NK-92 (cell line): ENCODE data around the gene RBBP4.
"Not testable (repeated sequence)": the region's sequence is repeated elsewhere in the genome, so short reads cannot be mapped to it uniquely, and the experiment has no call there.

Experiments used
- DNase-seq: peaks from one replicate; lab custom pipeline; 2025; ENCODE audit not compliant: unreplicated experiment; lab: John Stamatoyannopoulos, UW

The RBBP4 gene

GRCh38 chr1:32685498-32685897 lies 34.5 kb downstream of the RBBP4 start:
- DNase-seq, result no peak

DNA sequence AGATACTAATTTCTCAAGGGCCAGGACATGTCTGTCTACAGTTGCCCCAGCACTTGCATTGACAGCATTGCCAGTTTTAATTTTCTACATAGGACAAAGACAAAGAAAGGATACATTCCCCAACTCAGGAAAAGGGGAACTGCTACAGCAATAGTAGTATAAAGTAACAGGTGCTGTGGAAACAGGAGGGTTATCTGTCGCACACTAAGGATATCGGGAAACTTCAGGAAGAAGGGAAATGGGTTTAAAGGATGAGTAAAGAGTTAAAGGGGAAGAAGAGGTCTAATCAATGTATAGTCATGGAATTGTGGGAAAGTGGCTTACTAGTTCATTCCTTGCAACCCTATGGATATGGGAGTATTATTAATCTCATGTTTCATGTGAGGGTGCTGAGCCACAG lies 35.4 kb downstream of the RBBP4 start:
- no peak for DNase-seq

GRCh38 chr1:32693455-32694174 lies 42.6 kb downstream of the RBBP4 start:
- DNase-seq, result no peak

- DNase-seq, result no peak
Observed at GRCh38 chr1:32695098-32695904, 44.3 kb downstream of the RBBP4 start.

DNA sequence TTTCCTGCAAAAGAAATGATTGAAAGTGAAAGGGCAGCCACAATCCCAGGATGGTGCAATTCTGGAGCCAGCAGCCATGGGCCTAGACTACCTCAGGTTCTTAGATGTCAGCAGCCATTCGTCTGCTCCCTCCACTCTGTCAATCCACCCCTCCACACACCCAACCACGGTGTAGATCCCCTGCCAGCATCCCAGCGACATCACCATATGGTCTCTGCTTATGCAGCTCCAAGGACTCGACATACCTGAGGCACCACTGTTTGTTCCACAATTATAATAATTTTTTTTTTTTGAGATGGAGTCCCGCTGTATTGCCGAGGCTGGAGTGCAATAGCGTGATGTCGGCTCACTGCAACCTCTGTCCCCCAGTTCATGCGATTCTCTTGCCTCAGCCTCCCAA lies 45.0 kb downstream of the RBBP4 start:
- DNase-seq, result no peak

DNA sequence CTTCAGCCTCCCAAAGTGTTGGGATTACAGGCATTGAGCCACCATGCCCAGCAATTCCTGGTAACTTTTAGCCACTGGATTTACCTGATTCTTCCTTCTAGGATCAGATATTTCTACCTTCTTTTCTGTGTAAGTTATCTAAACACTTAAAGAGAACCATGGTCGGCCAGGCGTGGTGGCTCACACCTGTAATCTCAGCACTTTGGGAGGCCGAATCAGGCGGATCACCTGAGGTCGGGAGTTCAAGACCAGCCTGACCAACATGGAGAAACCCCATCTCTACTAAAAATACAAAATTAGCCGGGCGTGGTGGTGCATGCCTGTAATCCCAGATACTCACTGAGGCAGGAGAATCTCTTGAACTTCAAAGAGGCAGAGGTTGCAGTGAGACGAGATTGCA lies 46.0 kb downstream of the RBBP4 start:
- DNase-seq, result not testable (repeated sequence)

DNA sequence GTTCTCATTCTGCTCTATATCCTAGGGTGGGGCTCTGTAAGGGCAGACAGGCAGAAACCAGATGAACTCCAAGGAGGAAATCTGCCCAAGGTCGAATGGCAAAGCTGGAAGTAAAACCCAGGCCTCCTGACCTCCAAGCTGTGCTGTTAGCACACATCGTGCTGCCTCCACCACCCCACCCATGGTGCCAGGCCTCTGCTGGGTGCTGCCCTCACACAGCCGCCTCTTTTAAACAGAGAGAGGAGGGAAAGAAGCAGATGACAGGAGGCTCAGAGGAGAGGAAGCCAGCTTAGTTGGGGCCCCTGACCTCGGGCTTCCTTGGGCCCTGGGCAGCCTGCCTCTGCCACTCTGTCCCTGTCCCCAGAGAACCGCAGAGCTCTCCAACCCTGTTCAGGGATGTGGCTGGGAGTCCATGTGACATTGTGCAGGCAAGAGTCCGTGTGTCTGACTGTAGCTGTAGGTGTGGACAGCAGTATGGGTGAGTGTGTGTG lies 50.5 kb downstream of the RBBP4 start:
- DNase-seq, result no peak

DNA sequence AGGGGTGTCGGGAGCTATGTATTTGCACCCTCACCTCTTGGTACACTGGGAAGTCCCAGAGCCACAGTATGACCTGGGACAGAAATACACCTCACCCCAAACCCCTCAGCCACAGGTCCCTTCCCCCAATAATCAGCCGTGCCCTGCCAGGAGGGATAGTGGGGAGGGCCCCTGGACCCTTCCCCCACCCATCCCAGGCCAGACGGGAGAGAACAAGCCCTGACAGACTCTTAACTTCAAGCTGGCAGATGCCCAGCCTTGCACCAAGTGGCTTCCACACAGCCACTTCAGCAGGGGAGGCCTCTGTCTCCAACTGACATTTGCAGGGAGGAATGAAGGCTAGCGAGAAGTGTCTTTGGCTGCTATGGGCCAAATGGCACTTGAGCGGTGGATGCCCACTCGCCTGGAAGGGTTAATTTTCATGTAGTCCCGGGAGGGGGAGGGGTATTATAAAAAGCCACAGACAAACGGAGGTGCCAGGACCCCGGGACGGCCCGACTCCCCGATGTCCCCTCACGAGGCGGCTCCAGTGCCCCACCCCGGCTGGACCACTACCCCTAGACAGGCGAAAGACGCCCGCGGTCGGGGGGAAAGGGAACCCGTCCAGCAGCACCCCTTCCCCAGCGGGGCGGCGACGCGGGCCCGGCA lies 51.1 kb downstream of the RBBP4 start:
- DNase-seq, result no peak

- DNase-seq, result no peak
Observed at GRCh38 chr1:32702599-32703478, 51.8 kb downstream of the RBBP4 start, which contains the start of gene SYNC. TSS of gene SYNC (minus strand) at chr1:32702770. CDS start at chr1:32702660, 110 bp downstream.

- DNase-seq, result no peak
Observed at GRCh38 chr1:32703479-32704291, 52.7 kb downstream of the RBBP4 start.

DNA sequence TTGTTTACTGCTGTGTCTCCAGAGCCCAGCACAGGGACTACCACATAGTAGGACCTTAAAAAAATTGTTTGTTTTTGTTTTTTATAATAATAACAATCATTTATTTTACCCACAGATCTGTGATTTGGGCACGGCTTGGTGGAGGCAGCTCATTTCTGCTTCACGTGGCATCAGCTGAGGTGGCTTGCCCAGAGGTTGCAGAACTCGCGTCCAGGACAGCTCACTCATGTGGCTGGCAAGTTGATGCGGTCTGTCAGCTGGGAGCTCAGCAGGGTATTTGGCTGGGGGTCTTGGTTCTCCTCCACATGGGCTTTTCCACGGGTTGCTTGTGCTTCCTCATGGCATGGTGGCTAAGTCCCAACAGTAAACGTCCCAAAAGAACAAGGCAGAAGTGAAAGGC lies 54.5 kb downstream of the RBBP4 start:
- DNase-seq, result no peak

- no peak for DNase-seq
Observed at GRCh38 chr1:32706491-32706890, 55.5 kb downstream of the RBBP4 start.

DNA sequence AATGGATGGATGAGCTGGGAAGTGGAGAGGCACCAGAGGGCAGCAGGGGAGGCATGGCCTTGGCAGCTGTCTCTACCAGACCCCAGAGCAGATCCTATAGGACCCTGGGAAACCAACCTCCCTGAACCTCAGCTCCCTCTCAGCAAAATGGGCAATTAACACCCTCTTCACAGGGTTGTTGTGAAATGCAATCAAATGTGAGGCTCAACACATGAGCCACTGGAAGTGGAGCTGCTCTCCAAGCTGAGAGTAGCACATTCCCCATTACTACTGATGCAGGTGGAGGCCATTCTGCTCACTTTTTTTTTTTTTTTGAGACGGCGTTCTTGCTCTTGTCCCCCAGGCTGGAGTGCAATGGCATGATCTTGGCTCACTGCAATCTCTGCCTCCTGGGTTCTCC lies 58.1 kb downstream of the RBBP4 start:
- DNase-seq, result no peak

DNA sequence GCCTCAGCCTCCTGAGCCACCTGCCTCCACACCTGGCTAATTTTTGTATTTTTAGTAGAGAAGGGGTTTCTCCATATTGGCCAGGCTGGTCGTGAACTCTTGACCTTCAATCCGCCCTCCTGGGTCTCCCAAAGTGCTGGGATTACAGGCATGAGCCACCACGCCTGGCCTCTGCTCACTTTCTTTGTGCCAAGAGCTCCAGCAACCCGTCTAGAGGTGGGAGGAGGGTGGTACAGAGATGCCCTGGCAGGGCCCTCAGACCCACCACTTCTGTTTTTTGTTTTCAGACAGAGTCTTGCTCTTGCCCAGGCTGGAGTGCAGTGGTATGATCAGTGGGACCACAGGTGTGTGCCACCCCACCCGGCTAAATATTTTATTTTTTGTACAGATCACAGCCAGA lies 58.5 kb downstream of the RBBP4 start:
- no peak for DNase-seq

- DNase-seq, result not testable (repeated sequence)
Observed at GRCh38 chr1:32711221-32711620, 60.2 kb downstream of the RBBP4 start.

GRCh38 chr1:32713081-32713480 lies 62.1 kb downstream of the RBBP4 start:
- no peak for DNase-seq

GRCh38 chr1:32714277-32714676 lies 63.3 kb downstream of the RBBP4 start:
- DNase-seq, result no peak

GRCh38 chr1:32715901-32716311 lies 64.9 kb downstream of the RBBP4 start:
- DNase-seq, result no peak

GRCh38 chr1:32716312-32717148 lies 65.5 kb downstream of the RBBP4 start:
- no peak for DNase-seq
